ENCODE data around the gene LRRC49. TPM values are rescaled to one million over a fixed set of nuclear protein-coding genes. Genes with fewer than 3 reads are reported as not detected.

Gene LRRC49
- total RNA-seq, 1 donor from 2014 or later = 18.0 TPM

DNA sequence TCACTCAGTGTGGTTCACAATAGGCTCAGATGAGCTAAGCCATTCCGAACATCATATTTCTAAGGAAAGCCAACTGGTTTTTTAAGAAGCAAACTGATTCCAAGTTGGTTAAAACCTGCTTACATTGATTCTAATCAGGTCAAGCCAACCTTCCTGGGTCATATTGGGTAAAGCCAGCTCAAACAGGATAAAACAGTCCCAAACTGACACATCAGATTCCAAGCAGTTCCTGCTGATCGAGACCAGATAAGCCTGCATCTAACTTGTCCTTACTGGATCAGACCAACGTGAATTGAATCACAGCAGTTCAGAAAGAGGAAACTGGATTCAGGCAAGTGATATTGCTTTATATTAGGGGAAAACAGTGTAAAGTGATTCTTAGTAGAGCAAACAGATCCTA is 204.1 kb downstream of the LRRC49 start:
- DNase-seq (ENCODE audit: low read depth) = no peak
- TF ChIP-seq, protein P1, sequence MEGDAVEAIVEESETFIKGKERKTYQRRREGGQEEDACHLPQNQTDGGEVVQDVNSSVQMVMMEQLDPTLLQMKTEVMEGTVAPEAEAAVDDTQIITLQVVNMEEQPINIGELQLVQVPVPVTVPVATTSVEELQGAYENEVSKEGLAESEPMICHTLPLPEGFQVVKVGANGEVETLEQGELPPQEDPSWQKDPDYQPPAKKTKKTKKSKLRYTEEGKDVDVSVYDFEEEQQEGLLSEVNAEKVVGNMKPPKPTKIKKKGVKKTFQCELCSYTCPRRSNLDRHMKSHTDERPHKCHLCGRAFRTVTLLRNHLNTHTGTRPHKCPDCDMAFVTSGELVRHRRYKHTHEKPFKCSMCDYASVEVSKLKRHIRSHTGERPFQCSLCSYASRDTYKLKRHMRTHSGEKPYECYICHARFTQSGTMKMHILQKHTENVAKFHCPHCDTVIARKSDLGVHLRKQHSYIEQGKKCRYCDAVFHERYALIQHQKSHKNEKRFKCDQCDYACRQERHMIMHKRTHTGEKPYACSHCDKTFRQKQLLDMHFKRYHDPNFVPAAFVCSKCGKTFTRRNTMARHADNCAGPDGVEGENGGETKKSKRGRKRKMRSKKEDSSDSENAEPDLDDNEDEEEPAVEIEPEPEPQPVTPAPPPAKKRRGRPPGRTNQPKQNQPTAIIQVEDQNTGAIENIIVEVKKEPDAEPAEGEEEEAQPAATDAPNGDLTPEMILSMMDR (conservative IDR thresholded peaks at IDR 0.05; ENCODE audit: low read depth, low read length) = no peak
- no peak overlapping the region for H3K4me3 ChIP-seq (ENCODE audit: low read depth, low read length)

DNA sequence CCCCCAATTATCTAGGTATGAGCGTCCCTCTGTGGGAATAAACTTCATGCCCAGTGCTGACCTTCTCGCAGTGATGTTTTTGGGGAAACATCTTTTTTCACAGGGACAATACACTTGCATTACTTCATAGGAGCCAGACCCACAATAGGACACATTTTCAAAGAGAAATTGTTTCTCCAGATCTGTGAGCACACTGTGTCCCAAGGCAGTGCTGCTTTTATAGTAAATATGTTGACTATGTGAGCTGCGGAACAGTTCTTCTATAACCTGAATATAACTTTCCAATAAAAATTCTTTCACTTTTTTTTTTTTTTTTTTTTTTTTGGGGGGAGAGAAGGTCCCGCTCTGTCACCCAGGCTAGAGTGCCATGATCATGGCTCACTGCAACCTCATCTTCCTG is 205.3 kb downstream of the LRRC49 start:
- no peak overlapping the region for H3K4me3 ChIP-seq (ENCODE audit: low read depth, low read length)
- TF ChIP-seq, protein P1 (conservative IDR thresholded peaks at IDR 0.05; ENCODE audit: low read depth, low read length) = no peak
- no peak for DNase-seq (ENCODE audit: low read depth)

DNA sequence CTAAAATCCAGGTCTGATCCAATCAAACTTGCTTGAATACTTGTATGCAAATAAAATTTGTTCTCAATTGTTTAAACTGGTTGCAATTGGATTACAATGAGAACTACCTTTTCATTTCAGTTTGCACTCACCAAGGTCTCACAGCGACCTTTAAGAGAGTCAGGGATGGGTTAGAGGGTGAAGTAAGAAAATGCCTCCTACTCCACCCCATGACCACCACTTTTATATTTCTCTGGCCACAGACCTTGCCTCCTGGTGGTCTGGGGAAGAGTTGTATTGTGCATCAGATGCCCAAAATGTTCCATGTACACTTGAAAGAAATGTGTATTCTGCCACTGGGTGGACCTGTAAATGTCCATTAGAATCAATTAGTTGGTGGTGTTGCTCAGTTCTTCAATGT is 206.3 kb downstream of the LRRC49 start:
- no peak overlapping the region for H3K4me3 ChIP-seq (ENCODE audit: low read depth, low read length)
- TF ChIP-seq, protein P1 (conservative IDR thresholded peaks at IDR 0.05; ENCODE audit: low read depth, low read length) = no peak
- no peak for DNase-seq (ENCODE audit: low read depth)

Other genes starting within 250 kb of the LRRC49 start
- gene UACA, start 129.3 kb upstream of the LRRC49 start, total RNA-seq = 20.6 and 39.7 TPM in 2 replicates
- gene LARP6, start 38.7 kb upstream of the LRRC49 start, total RNA-seq = 28.8 and 34.8 TPM in 2 replicates
- gene THAP10, start 393 bp upstream of the LRRC49 start, total RNA-seq = 6.5 and 9.1 TPM in 2 replicates
- gene THSD4, start 222.6 kb downstream of the LRRC49 start, total RNA-seq = 23.9 and 73.5 TPM in 2 replicates

Data from epithelial cell of proximal tubule (primary cell).